Body of pancreas (tissue), 4 donors: ENCODE results near the gene DPPA5. TPM values are rescaled to one million over a fixed set of nuclear protein-coding genes. Genes with fewer than 3 reads are reported as not detected.
"Not testable (repeated sequence)": the region's sequence is repeated elsewhere in the genome, so short reads cannot be mapped to it uniquely, and the experiment has no call there.

Source experiments
- ATAC-seq: fragments of 150-250 bp; one replicate; pipeline ENCODE4 v1.9.1; 2016
- DNase-seq, 4 donors: peaks; one replicate each; pipeline ENCODE4 v3.0.0-alpha.2; 2019
- H3K27ac ChIP-seq, 4 donors: fragments of 200-600 bp; sonication (generic); 1 replicate in 3 of 4; 2 replicates in 1 of 4; pipeline versions ENCODE4 v1.5.1 to v1.6.1; 2016 to 2019; ENCODE audit warnings: mild to moderate bottlenecking in 1 of 4, mixed read lengths in 1 of 4, moderate library complexity in 1 of 4
- H3K27me3 ChIP-seq, 2 donors: fragments of 200-600 bp; sonication (generic); one replicate each; pipeline ENCODE4 v1.6.0; 2016; ENCODE audit warnings: mild to moderate bottlenecking in 1 of 2
- H3K36me3 ChIP-seq, 2 donors: fragments of 200-600 bp; sonication (generic); replicated peaks in 1 of 2; 2 replicates each; pipeline ENCODE4 v1.5.1; 2016; ENCODE audit warnings: low read depth in 2 of 2; ENCODE audit not compliant: insufficient read depth in 1 of 2
- H3K4me1 ChIP-seq: fragments of 200-600 bp; sonication (generic); one replicate; pipeline ENCODE4 v1.6.0; 2016
- H3K4me3 ChIP-seq, 2 donors: fragments of 200-600 bp; sonication (generic); 1 replicate in 1 of 2; 2 replicates in 1 of 2; pipeline ENCODE4 v1.5.1; 2016 to 2019
- H3K9me3 ChIP-seq, 3 donors: fragments of 200-600 bp; sonication (generic); 1 replicate in 2 of 3; 2 replicates in 1 of 3; pipeline ENCODE4 v1.5.1; 2016
- POLR2A ChIP-seq, 3 donors: fragments of 450-650 bp; IDR thresholded peaks; one replicate each; pipeline ENCODE4 v1.6.1; 2016; ENCODE audit warnings: antibody characterized with exemption in 3 of 3, mild to moderate bottlenecking in 2 of 3
- WGBS, 2 donors: methylation state at CpG; one replicate each; pipeline ENCODE4 v1.1.5; 2017; 5-methylcytosine and 5-hydroxymethylcytosine counted together
- intact Hi-C: fragments of 100-400 bp; cut with DNase I; formaldehyde crosslinking; loops from one replicate; pipeline ENCODE4 v1.15.1; 2023
- small RNA-seq: library from RNA; depleted of rRNA; stranded (forward); fragments of <200 nt; gene quantifications from one replicate; pipeline ENCODE3, GENCODE V24; 2016
- total RNA-seq, 2 donors: library from RNA; depleted of rRNA; stranded (reverse); fragments of >200 nt; gene quantifications; one replicate each; pipeline ENCODE4 v1.1.0, GENCODE V29; 2016
- TF ChIP-seq, protein P1 (sequence below), 7 experiments: fragments of 450-650 bp in 4 of 7; fragments of 200-600 bp in 3 of 7; sonication (generic) in 3 of 7; IDR thresholded peaks; one replicate each; pipeline ENCODE4 v1.5.1; 2016 to 2019; ENCODE audit warnings: antibody characterized with exemption in 7 of 7

The DPPA5 gene
- total RNA-seq, 2 donors from 2014 or later: not detected

DNA sequence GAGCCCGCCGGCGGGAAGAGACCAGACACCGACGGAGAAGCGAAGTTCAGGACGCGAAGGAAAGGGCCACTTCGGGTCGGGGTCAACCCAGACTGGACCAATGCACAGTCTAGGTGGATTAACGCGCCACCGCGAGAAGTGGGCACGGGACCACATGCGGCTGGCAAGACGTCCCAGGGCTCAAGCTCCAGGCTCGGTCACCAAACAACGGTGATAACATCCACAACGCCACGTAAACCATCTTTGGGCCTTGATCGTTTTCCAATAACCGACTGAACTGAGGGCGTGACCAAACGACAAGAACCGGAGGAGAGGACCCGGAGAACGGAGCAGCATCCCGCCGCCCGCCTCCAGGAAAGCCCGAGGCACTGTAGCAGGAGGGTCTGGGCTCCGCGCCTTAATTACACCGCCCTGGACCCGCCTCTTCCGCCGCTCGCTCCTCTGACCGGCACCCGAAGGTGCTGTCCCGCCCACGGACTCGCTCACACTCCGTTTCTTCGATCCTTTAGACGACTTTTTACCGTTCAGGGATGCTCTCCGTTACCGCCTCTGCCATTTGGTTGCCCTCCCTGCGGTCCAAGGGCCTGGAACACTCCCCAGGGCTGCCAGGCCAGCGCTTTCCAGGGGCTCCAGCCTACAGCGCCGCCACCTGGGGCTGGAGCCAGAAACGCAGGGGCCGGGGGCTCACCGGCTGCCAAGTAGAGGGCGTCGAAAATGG lies 44.1 kb downstream of the DPPA5 start:
- intact Hi-C loops: no loop called here
- TF ChIP-seq, protein P1, sequence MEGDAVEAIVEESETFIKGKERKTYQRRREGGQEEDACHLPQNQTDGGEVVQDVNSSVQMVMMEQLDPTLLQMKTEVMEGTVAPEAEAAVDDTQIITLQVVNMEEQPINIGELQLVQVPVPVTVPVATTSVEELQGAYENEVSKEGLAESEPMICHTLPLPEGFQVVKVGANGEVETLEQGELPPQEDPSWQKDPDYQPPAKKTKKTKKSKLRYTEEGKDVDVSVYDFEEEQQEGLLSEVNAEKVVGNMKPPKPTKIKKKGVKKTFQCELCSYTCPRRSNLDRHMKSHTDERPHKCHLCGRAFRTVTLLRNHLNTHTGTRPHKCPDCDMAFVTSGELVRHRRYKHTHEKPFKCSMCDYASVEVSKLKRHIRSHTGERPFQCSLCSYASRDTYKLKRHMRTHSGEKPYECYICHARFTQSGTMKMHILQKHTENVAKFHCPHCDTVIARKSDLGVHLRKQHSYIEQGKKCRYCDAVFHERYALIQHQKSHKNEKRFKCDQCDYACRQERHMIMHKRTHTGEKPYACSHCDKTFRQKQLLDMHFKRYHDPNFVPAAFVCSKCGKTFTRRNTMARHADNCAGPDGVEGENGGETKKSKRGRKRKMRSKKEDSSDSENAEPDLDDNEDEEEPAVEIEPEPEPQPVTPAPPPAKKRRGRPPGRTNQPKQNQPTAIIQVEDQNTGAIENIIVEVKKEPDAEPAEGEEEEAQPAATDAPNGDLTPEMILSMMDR (IDR thresholded peaks at IDR 0.05): peak in 6 of 7 experiments; percentile 16 to 50 (median 40)
- TF ChIP-seq POLR2A (IDR thresholded peaks at IDR 0.05): peak; percentile 44 to 77 (median 69)
- no peaks in the 10 kb centered on the region for H3K27me3 ChIP-seq
- peak overlapping the region; percentile 37 to 77 for H3K4me3 ChIP-seq
- H3K4me1 ChIP-seq: peaks cover 17% of the 10 kb centered on the region
- DNase-seq (peak; percentile 58 to 75 (median 66)), ATAC-seq (peak; percentile 92)
- H3K9me3 ChIP-seq: no peaks in the 10 kb centered on the region
- 0% methylated on average over 33 to 59 of the region's 59 CpGs for WGBS, 2 donors
- H3K36me3 ChIP-seq: no peaks in the 10 kb centered on the region
- H3K27ac ChIP-seq: peak overlapping the region; percentile 25 to 77 (median 66)

DNA sequence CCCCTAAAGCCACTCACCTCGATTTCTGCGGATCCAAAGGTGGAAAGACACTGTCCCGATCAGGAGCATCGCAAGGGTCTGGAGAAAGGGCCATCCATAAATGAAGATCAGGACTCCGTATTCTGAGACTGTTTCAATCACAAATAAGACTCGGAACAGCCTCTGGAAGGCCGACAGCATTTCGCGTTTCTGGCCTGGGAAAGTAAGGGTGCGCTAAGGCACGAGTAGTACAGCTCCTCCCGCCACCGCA lies 44.6 kb downstream of the DPPA5 start:
- Histone ChIP-seq H3K4me3 (peak overlapping the region; percentile 37 to 77), H3K4me1 (peaks cover 17% of the 10 kb centered on the region), H3K36me3 (no peaks in the 10 kb centered on the region), H3K27ac (peak overlapping the region in 3 of 4 donors; percentile 63 to 77 (median 68)), H3K9me3 (no peaks in the 10 kb centered on the region), H3K27me3 (no peaks in the 10 kb centered on the region)
- TF ChIP-seq POLR2A (IDR thresholded peaks at IDR 0.05): no peak
- TF ChIP-seq, protein P1 (IDR thresholded peaks at IDR 0.05): no peak
- intact Hi-C loops: no loop called here
- WGBS, 2 donors: 3 to 6% methylated on average over 13 of the region's 13 CpGs
- no peak for ATAC-seq
- DNase-seq: no peak

DNA sequence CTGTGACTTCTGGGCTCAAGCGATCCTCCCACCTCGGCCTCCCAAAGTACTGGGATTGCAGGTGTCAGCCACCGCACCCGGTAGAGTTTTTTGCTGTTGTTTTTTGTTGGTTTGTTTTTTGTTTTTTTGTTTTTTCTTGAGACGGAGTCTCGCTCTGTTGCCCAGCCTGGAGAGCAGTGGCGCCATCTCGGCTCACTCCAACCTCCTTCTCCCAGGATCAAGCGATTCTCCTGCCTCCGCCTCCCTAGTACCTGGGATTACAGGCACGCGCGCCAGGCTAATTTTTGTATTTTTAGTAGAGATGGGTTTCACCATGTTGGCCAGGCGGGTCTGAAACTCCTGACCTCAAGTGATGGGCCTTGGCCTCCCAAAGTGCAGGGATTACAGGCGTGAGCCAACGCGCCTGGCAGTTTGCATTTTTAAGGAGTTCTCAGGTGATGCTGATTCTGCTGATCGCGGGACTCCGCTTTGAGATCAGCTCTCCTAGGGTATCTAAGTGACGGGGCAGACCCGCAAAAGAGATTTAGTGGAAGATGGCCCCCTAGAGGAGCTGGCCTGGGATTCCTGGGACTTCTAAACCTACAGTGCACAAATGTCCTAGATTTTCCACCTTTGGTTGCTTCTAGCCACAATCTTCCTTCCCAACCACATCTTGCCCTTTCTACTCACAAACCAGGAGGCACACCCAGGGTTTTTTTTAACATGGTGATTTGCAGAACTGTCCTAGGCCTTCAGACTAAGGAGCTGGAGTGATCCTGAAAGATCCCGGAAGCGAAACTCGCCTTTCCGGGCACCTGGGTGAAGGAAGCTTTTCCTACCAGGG lies 45.2 kb downstream of the DPPA5 start:
- Histone ChIP-seq H3K36me3 (no peaks in the 10 kb centered on the region), H3K9me3 (no peaks in the 10 kb centered on the region), H3K4me3 (peak overlapping the region; percentile 37 to 77), H3K4me1 (peaks cover 17% of the 10 kb centered on the region), H3K27me3 (no peaks in the 10 kb centered on the region), H3K27ac (peak overlapping the region in 3 of 4 donors; percentile 63 to 77 (median 68))
- DNase-seq: peak in 3 of 4 donors; percentile 12 to 31 (median 16)
- WGBS, 2 donors: 77 to 78% methylated on average over 24 to 26 of the region's 26 CpGs
- TF ChIP-seq POLR2A (IDR thresholded peaks at IDR 0.05): no peak
- TF ChIP-seq, protein P1 (IDR thresholded peaks at IDR 0.05): no peak
- ATAC-seq: peak; percentile 16
- intact Hi-C loops: no loop called here

DNA sequence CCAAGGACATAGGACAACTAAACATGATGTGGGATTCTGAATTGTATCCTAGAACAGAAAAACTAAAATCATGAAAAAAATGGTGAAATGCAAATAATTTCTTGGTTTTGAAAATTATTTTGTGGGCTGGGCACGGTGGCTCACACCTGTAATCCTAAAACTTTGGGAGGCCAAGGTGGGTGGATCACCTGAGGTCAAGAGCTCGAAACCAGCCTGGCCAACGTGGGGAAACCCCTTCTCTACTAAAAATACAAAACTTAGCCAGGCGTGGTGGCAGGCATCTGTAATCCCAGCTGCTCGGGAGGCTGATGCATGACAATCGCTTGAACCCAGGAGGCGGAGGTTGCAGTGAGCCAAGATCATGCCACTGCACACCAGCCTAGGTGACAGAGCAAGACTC lies 50.3 kb downstream of the DPPA5 start:
- H3K27me3 ChIP-seq, ATAC-seq, H3K27ac ChIP-seq, H3K4me1 ChIP-seq, intact Hi-C loops, DNase-seq, H3K36me3 ChIP-seq, H3K9me3 ChIP-seq, H3K4me3 ChIP-seq: not testable (repeated sequence)
- WGBS, 2 donors: 90% methylated on average over 7 of the region's 7 CpGs

Small RNAs within 50 kb of the gene (small RNA-seq; reads per million reads assigned to genes)
- gene RPL39P3: not detected

Other genes with a start within 250 kb of the DPPA5 start
- gene KHDC1L, start 128.8 kb downstream of the DPPA5 start, total RNA-seq: not detected
- gene KHDC1, start 91.1 kb downstream of the DPPA5 start, total RNA-seq: 1 to 10 TPM; 1.0 to 3.0 TPM
- gene KHDC3L, start 8.4 kb upstream of the DPPA5 start, total RNA-seq: not detected
- gene OOEP, start 15.6 kb upstream of the DPPA5 start, total RNA-seq: not detected
- gene DDX43, start 40.6 kb upstream of the DPPA5 start, total RNA-seq: 1 to 10 TPM in 1 of 2 donors, under 1 TPM in 1; 0.26 to 3.0 TPM
- 1 to 10 TPM; 3.1 to 4.0 TPM for gene CGAS, start 98.0 kb upstream of the DPPA5 start, total RNA-seq
- 10 to 100 TPM; 13.7 to 17.8 TPM for gene MTO1, start 107.5 kb upstream of the DPPA5 start, total RNA-seq
- 1,000 to 10,000 TPM; 4,267 to 4,798 TPM for gene EEF1A1, start 166.8 kb upstream of the DPPA5 start, total RNA-seq